Hepatocyte (in vitro differentiated cells): ENCODE results near the gene UQCC2. TPM values are rescaled to one million over a fixed set of nuclear protein-coding genes. Genes with fewer than 3 reads are reported as not detected.

Experiments
- DNase-seq: peaks from one replicate; pipeline ENCODE4 v3.0.0-alpha.2; 2016; ENCODE audit warnings: low spot score
- H2AFZ ChIP-seq: fragments of 200-600 bp; sonication (generic); 2 replicates; pipeline ENCODE4 v1.6.0; 2016; ENCODE audit warnings: antibody characterized with exemption, mild to moderate bottlenecking
- H3K27ac ChIP-seq: fragments of 200-600 bp; sonication (generic); 2 replicates; pipeline ENCODE4 v1.5.1; 2016; ENCODE audit warnings: mild to moderate bottlenecking
- H3K27me3 ChIP-seq: fragments of 200-600 bp; sonication (generic); 2 replicates; pipeline ENCODE4 v1.6.1; 2016
- H3K36me3 ChIP-seq: fragments of 200-600 bp; sonication (generic); replicated peaks from 2 replicates; pipeline ENCODE4 v1.5.1; 2016; ENCODE audit warnings: low read depth; ENCODE audit not compliant: insufficient read depth
- H3K4me1 ChIP-seq: fragments of 200-600 bp; sonication (generic); 2 replicates; pipeline ENCODE4 v1.5.1; 2016; ENCODE audit warnings: mild to moderate bottlenecking, moderate library complexity; ENCODE audit not compliant: insufficient read depth
- H3K4me2 ChIP-seq: fragments of 200-600 bp; sonication (generic); 2 replicates; pipeline ENCODE4 v1.6.0; 2016
- H3K4me3 ChIP-seq: fragments of 200-600 bp; sonication (generic); 2 replicates; pipeline ENCODE4 v1.5.1; 2016; ENCODE audit warnings: mild to moderate bottlenecking
- H3K79me2 ChIP-seq: fragments of 200-600 bp; sonication (generic); 2 replicates; pipeline ENCODE4 v1.6.0; 2017; ENCODE audit warnings: mild to moderate bottlenecking
- H3K9me2 ChIP-seq: fragments of 200-600 bp; sonication (generic); replicated peaks from 2 replicates; pipeline ENCODE4 v1.6.0; 2017; ENCODE audit warnings: mild to moderate bottlenecking; ENCODE audit not compliant: insufficient read depth
- H3K9me3 ChIP-seq: fragments of 200-600 bp; sonication (generic); 2 replicates; pipeline ENCODE4 v1.5.1; 2016; ENCODE audit warnings: low read depth, mild to moderate bottlenecking
- H4K20me1 ChIP-seq: fragments of 200-600 bp; sonication (generic); 2 replicates; pipeline ENCODE4 v1.6.0; 2016; ENCODE audit warnings: mild to moderate bottlenecking; ENCODE audit not compliant: insufficient read depth, poor library complexity, severe bottlenecking
- CTCF ChIP-seq: fragments of 200-600 bp; sonication (generic); IDR thresholded peaks from 2 replicates; pipeline ENCODE4 v1.5.1; 2016; ENCODE audit warnings: antibody characterized with exemption, mild to moderate bottlenecking; ENCODE audit not compliant: poor library complexity
- EZH2 ChIP-seq: fragments of 200-600 bp; sonication (generic); IDR thresholded peaks from 2 replicates; pipeline ENCODE4 v1.6.1; 2016; ENCODE audit warnings: antibody characterized with exemption, mild to moderate bottlenecking, borderline replicate concordance
- EZH2phosphoT487 ChIP-seq: fragments of 200-600 bp; sonication (generic); IDR thresholded peaks from one replicate; pipeline ENCODE4 v1.6.1; 2018; ENCODE audit warnings: antibody characterized with exemption, mild to moderate bottlenecking, low read depth, moderate library complexity; ENCODE audit not compliant: unreplicated experiment, severe bottlenecking
- WGBS: methylation state at CpG from one replicate; pipeline ENCODE4 v1.1.6; 2016; ENCODE audit warnings: low lambda C conversion rate; ENCODE audit errors: missing lambda C conversion rate; 5-methylcytosine and 5-hydroxymethylcytosine counted together
- polyA plus RNA-seq: library from polyadenylated mRNA; unstranded; fragments of >200 nt; fragmentation: Nextera tagmentation; extraction: Ambion mirVana; gene quantifications from 2 replicates; pipeline ENCODE4 v1.2.1, GENCODE V29; 2016
- total RNA-seq: library from RNA; depleted of rRNA; stranded (reverse); fragments of >200 nt; gene quantifications from 2 replicates; pipeline ENCODE4 v1.2.3, GENCODE V29; 2014

The UQCC2 gene
- total and polyA plus RNA-seq, 2 experiments from 2014 or later = 44.7 to 151 TPM

- Histone ChIP-seq H3K4me1 (peaks cover 16% of the 10 kb centered on the region), H3K9me3 (no peaks in the 10 kb centered on the region), H3K79me2 (no peaks in the 10 kb centered on the region), H3K4me2 (no peak overlapping the region), H2AFZ (no peak overlapping the region), H3K36me3 (no peaks in the 10 kb centered on the region), H3K27ac (no peak overlapping the region), H4K20me1 (no peaks in the 10 kb centered on the region), H3K4me3 (no peak overlapping the region), H3K27me3 (no peaks in the 10 kb centered on the region), H3K9me2 (no peaks in the 10 kb centered on the region)
- no peak for DNase-seq
- no peak for TF ChIP-seq EZH2
- TF ChIP-seq CTCF = no peak
- TF ChIP-seq EZH2phosphoT487 = no peak
- 88% methylated on average over 10 of the region's 10 CpGs for WGBS
Measured at GRCh38 chr6:33757906-33758305, 46.4 kb upstream of the UQCC2 start.

GRCh38 chr6:33757113-33757512 is 45.6 kb upstream of the UQCC2 start:
- no peak overlapping the region for H2AFZ ChIP-seq
- no peak overlapping the region for H3K27ac ChIP-seq
- no peaks in the 10 kb centered on the region for H3K9me2 ChIP-seq
- H4K20me1 ChIP-seq = no peaks in the 10 kb centered on the region
- H3K27me3 ChIP-seq = no peaks in the 10 kb centered on the region
- H3K9me3 ChIP-seq = no peaks in the 10 kb centered on the region
- no peak overlapping the region for H3K4me2 ChIP-seq
- H3K4me1 ChIP-seq = peaks cover 19% of the 10 kb centered on the region
- no peak for DNase-seq
- H3K36me3 ChIP-seq = no peaks in the 10 kb centered on the region
- WGBS = 60% methylated on average over 3 of the region's 3 CpGs
- no peak overlapping the region for H3K4me3 ChIP-seq
- TF ChIP-seq EZH2phosphoT487 = no peak
- TF ChIP-seq EZH2 = no peak
- no peak for TF ChIP-seq CTCF
- H3K79me2 ChIP-seq = no peaks in the 10 kb centered on the region

GRCh38 chr6:33756211-33756954 is 44.9 kb upstream of the UQCC2 start:
- Histone ChIP-seq H3K4me2 (no peak overlapping the region), H4K20me1 (no peaks in the 10 kb centered on the region), H3K27me3 (no peaks in the 10 kb centered on the region), H3K9me3 (no peaks in the 10 kb centered on the region), H3K79me2 (no peaks in the 10 kb centered on the region), H3K4me3 (no peak overlapping the region), H3K36me3 (no peaks in the 10 kb centered on the region), H2AFZ (no peak overlapping the region), H3K9me2 (no peaks in the 10 kb centered on the region), H3K4me1 (peaks cover 19% of the 10 kb centered on the region), H3K27ac (no peak overlapping the region)
- 88% methylated on average over 12 of the region's 12 CpGs for WGBS
- DNase-seq = no peak
- TF ChIP-seq EZH2phosphoT487 = no peak
- TF ChIP-seq EZH2 = no peak

GRCh38 chr6:33755070-33755869 is 43.8 kb upstream of the UQCC2 start:
- H3K27me3 ChIP-seq = no peaks in the 10 kb centered on the region
- H3K9me2 ChIP-seq = no peaks in the 10 kb centered on the region
- no peak overlapping the region for H2AFZ ChIP-seq
- H3K9me3 ChIP-seq = no peaks in the 10 kb centered on the region
- no peaks in the 10 kb centered on the region for H3K36me3 ChIP-seq
- DNase-seq = no peak
- H3K4me1 ChIP-seq = peaks cover 24% of the 10 kb centered on the region
- H4K20me1 ChIP-seq = no peaks in the 10 kb centered on the region
- H3K27ac ChIP-seq = no peak overlapping the region
- H3K79me2 ChIP-seq = no peaks in the 10 kb centered on the region
- WGBS = 78% methylated on average over 13 of the region's 13 CpGs
- TF ChIP-seq CTCF (no peak), EZH2phosphoT487 (no peak), EZH2 (no peak)
- H3K4me2 ChIP-seq = no peak overlapping the region
- no peak overlapping the region for H3K4me3 ChIP-seq
